GM19035 (cell line): ENCODE measurements around the gene TANGO2.

Experiments used
- ATAC-seq: cut with Tn5 transposase; IDR thresholded peaks from one replicate; pipeline ENCODE4 v1.9.1; 2021; ENCODE audit not compliant: unreplicated experiment

Gene TANGO2

GRCh38 chr22:20113551-20114310 lies 92.8 kb downstream of the TANGO2 start:
- ATAC-seq: no peak

- no peak for ATAC-seq
Measured at GRCh38 chr22:20114506-20115475, 93.9 kb downstream of the TANGO2 start.

- ATAC-seq: no peak
Measured at GRCh38 chr22:20115691-20116375, 94.9 kb downstream of the TANGO2 start, which contains the start of gene RANBP1. RANBP1 (plus strand) TSS chr22:20116104; CDS start chr22:20116185, 81 bp downstream.

GRCh38 chr22:20116376-20116950 lies 95.6 kb downstream of the TANGO2 start:
- ATAC-seq: no peak
